GM19452 (cell line): ENCODE results near the gene ECEL1.
"Not testable (repeated sequence)": the region's sequence is repeated elsewhere in the genome, so short reads cannot be mapped to it uniquely, and the experiment has no call there.

Source experiments
- ATAC-seq: cut with Tn5 transposase; IDR thresholded peaks from one replicate; pipeline ENCODE4 v1.9.1; 2021; ENCODE audit not compliant: unreplicated experiment

ECEL1 gene

DNA sequence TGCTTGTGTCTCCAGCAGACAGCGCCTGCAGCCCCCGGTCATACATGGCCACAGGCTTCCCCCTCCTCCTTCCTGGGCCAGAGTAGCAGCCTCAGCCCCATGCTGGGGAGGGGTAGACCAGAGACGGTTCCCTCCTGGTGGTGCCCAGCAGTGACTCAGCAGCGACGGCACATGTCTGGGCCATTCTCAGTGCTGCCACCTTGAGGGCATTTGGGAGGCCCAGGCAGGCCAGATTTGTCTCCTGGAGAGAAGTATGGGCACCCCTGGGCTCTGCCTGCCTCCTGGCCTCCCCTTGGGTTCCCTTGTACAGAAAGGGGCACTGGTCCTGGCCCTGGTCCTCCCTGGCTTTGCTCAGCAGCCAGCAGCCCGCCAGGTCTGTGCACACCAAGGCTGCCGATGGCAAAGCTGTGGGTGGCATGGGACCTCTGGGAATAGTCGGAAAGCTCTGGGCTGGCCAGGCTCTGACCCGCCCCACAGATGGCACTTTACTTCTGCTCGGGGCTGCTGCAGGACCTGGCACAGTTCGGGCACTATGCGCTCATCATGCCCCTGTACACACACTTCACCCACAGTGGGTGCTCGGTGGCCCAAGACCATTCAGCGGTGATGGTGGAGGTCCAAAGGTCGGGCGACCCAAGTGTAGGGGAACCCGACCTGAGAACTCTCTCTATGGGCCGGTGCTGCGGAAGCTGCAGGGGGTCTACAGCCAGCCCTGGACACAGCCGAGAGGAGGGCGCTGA lies 43.1 kb downstream of the ECEL1 start:
- no peak for ATAC-seq

GRCh38 chr2:232443669-232444408 lies 43.8 kb downstream of the ECEL1 start:
- ATAC-seq: not testable (repeated sequence)

- ATAC-seq: not testable (repeated sequence)
Measured at GRCh38 chr2:232443047-232443446, 44.6 kb downstream of the ECEL1 start.

- not testable (repeated sequence) for ATAC-seq
Measured at GRCh38 chr2:232442431-232442830, 45.2 kb downstream of the ECEL1 start.

- ATAC-seq: not testable (repeated sequence)
Measured at GRCh38 chr2:232441922-232442321, 45.7 kb downstream of the ECEL1 start.

- ATAC-seq: no peak
Measured at GRCh38 chr2:232441147-232441651, 46.4 kb downstream of the ECEL1 start.

- peak; percentile 92 for ATAC-seq
Measured at GRCh38 chr2:232440220-232441018, 47.2 kb downstream of the ECEL1 start.

- no peak for ATAC-seq
Measured at GRCh38 chr2:232439758-232440135, 47.9 kb downstream of the ECEL1 start.

GRCh38 chr2:232438951-232439757 lies 48.5 kb downstream of the ECEL1 start:
- no peak for ATAC-seq

DNA sequence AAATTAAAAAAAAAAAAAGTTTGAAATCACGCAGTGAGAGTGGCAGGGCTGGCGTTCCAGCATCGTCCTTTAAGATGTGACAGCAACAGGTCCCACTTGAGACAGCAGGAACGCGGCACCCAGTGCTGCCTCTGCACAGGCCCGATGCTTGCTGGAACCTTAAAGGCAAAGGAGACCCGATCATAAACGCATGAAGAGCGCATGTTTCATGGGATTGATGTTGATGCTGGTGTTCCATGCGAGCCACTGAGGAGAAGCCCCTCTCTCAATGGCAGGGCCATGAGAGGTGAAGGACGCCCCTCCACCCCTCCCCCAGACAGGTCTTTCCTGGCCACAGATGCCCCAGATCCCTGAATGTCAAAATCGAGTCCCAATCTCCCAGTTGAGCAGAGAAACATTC lies 49.5 kb downstream of the ECEL1 start:
- no peak for ATAC-seq

- ATAC-seq: no peak
Measured at GRCh38 chr2:232437195-232437571, 50.5 kb downstream of the ECEL1 start.

DNA sequence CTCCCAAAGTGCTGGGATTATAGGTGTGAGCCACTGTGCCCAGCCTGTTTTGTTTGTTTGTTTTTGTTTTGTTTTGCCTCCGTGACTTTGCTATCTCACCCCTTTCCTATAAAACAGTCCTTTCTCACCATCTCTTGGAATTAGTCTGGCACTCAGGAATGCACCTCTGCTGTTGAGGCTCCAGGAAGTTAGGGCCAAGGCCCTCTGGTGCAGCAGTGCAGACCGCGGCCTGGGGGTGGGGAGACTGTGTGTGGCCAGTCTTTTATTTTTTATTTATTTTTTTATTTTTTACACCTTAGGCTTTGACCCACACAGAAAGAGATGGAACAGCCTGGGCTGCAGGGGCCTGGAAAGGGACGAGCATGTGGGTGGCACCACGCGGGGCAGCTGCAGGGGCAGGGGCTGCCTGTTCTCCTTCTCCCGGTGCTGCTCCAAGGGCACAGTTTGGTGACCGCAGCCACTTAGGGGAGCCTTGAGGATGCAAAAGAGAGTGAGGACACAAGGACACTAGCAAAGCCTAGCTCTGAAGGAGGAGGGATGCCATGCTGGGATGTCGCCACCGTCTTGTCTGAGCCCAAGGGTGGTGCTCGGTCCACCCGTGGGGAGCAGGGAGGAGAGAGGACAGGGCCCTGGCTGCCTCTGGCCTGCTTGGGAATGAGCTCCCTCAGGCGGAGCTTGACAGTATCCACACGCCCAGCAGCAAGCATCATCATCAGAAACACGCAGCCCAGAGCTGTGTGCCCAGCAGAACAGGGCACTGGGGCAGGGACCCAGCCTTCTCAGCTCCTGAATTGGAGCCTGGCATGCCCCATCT lies 51.0 kb downstream of the ECEL1 start:
- ATAC-seq: no peak

DNA sequence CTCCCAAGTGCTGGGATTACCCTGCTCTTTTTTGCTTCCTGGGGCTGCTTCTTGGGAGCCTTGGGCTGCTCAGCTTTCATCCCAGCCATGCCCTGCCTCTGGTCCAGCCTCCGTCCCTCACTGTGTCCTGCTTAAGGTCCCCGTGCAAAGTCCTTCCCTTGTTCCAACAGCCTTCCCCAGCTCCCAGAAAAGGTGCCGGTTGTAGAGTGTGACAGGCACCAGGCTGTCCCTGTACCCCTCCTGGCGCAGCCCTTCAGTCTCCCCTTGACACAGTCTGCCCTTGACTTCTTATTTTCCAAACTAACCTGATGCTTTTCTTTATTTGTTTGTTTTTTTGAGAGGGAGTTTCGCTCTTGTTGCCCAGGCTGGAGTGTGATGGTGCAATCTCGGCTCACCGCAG lies 51.8 kb downstream of the ECEL1 start:
- no peak for ATAC-seq

- no peak for ATAC-seq
Measured at GRCh38 chr2:232435375-232435648, 52.3 kb downstream of the ECEL1 start.

- no peak for ATAC-seq
Measured at GRCh38 chr2:232434563-232435374, 52.9 kb downstream of the ECEL1 start.

DNA sequence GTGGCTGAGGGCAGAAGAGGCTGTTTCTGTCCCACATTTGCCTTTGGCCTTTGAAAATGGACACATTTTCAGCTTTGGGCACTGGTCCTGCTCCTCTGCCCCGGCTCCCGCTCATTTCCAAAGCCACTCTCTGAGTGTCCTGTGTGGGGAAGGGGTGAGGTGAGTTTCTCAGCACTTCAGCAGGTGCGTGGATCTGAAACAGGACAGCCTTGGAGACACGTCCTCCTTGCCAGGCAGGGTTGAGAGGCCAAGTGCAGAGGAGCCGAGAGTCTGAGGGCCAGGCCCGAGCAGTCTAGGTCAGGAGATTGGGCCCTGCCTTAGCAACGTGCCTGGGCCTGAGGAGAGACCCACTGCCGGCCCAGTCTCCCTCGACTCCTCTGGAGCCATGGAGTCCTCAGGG lies 53.5 kb downstream of the ECEL1 start:
- no peak for ATAC-seq

- not testable (repeated sequence) for ATAC-seq
Measured at GRCh38 chr2:232433622-232434021, 54.0 kb downstream of the ECEL1 start.

- no peak for ATAC-seq
Measured at GRCh38 chr2:232432598-232433184, 54.9 kb downstream of the ECEL1 start.
